ENCODE measurements around the gene DENND10. TPM values are rescaled to one million over a fixed set of nuclear protein-coding genes. Genes with fewer than 3 reads are reported as not detected.

The DENND10 gene
- total and polyA plus RNA-seq, 8 donors, result 8.9 to 82.3 (median 27.9) TPM

- Histone ChIP-seq H3K4me1 (peaks cover 0 to 36% (median 24%) of the 10 kb centered on the region in 4 donors), H3K36me3 (peaks cover 16 to 46% (median 45%) of the 10 kb centered on the region in 4 donors), H3K9me3 (no peaks in the 10 kb centered on the region), H3K4me3 (no peak overlapping the region), H3K27me3 (no peaks in the 10 kb centered on the region), H3K27ac (peak overlapping the region in 1 of 5 donors; percentile 23)
- 54 to 64% (median 56%) methylated on average over 11 of the region's 11 CpGs for WGBS, 5 donors
- intact Hi-C loops (cut with DNase I; ENCODE audit: low total_unique reads), result no loop called here
- peak in 1 of 2 donors; percentile 46 for DNase-seq
- TF ChIP-seq POLR2A (IDR thresholded peaks at IDR 0.05), result no peak
- TF ChIP-seq EP300 (IDR thresholded peaks at IDR 0.05), result no peak
- no peak for TF ChIP-seq POLR2AphosphoS5 (IDR thresholded peaks at IDR 0.05)
- no peak for TF ChIP-seq CTCF (IDR thresholded peaks at IDR 0.05)
Measured at GRCh38 chr10:119161680-119162451, 58.0 kb downstream of the DENND10 start.

- WGBS, 5 donors, result 88 to 98% (median 95%) methylated on average over 5 of the region's 5 CpGs
- no peak for DNase-seq
- TF ChIP-seq POLR2A (IDR thresholded peaks at IDR 0.05) (no peak), CTCF (IDR thresholded peaks at IDR 0.05) (no peak), POLR2AphosphoS5 (IDR thresholded peaks at IDR 0.05) (no peak), EP300 (IDR thresholded peaks at IDR 0.05) (no peak)
- H3K4me1 ChIP-seq, result peaks cover 0 to 36% (median 24%) of the 10 kb centered on the region in 4 donors
- no peaks in the 10 kb centered on the region for H3K27me3 ChIP-seq
- H3K36me3 ChIP-seq, result peaks cover 15 to 45% (median 41%) of the 10 kb centered on the region in 4 donors
- intact Hi-C loops (cut with DNase I; ENCODE audit: low total_unique reads), result no loop called here
- no peak overlapping the region for H3K4me3 ChIP-seq
- no peak overlapping the region for H3K27ac ChIP-seq
- no peaks in the 10 kb centered on the region for H3K9me3 ChIP-seq
Measured at GRCh38 chr10:119162452-119163092, 58.7 kb downstream of the DENND10 start.

- no peaks in the 10 kb centered on the region for H3K9me3 ChIP-seq
- peak within 1 kb of the TSS; percentile 72 to 89 (median 80) for H3K4me3 ChIP-seq
- DNase-seq, result peak; percentile 83 to 92
- TF ChIP-seq EP300 (IDR thresholded peaks at IDR 0.05) (no peak), POLR2AphosphoS5 (IDR thresholded peaks at IDR 0.05) (peak in 2 of 3 donors; percentile 65 to 81)
- H3K4me1 ChIP-seq, result peaks cover 0 to 36% (median 24%) of the 10 kb centered on the region in 4 donors
- peak within 1 kb of the TSS; percentile 83 to 92 (median 90) for H3K27ac ChIP-seq
- 0 to 2% (median 1%) methylated on average over 29 to 90 of the region's 90 CpGs for WGBS, 5 donors
- intact Hi-C loops (cut with DNase I; ENCODE audit: low total_unique reads), result no loop called here
- H3K27me3 ChIP-seq, result no peaks in the 10 kb centered on the region
- H3K36me3 ChIP-seq, result peaks cover 28 to 45% (median 42%) of the 10 kb centered on the region in 4 donors
Measured at GRCh38 chr10:119165171-119166117, 61.5 kb downstream of the DENND10 start, which contains the start of gene SFXN4. Gene SFXN4 (minus strand): TSS chr10:119165714. CDS start chr10:119165647, 67 bp downstream.

- 64 to 69% (median 67%) methylated on average over 7 of the region's 7 CpGs for WGBS, 5 donors
- peak overlapping the region; percentile 83 to 92 (median 90) for H3K27ac ChIP-seq
- intact Hi-C loops (cut with DNase I; ENCODE audit: low total_unique reads), result no loop called here
- peaks cover 32 to 45% (median 42%) of the 10 kb centered on the region in 4 donors for H3K36me3 ChIP-seq
- H3K4me3 ChIP-seq, result peak overlapping the region; percentile 72 to 89 (median 80)
- no peak for DNase-seq
- TF ChIP-seq POLR2AphosphoS5 (IDR thresholded peaks at IDR 0.05) (no peak), POLR2A (IDR thresholded peaks at IDR 0.05) (no peak), CTCF (IDR thresholded peaks at IDR 0.05) (no peak), EP300 (IDR thresholded peaks at IDR 0.05) (no peak)
- H3K4me1 ChIP-seq, result peaks cover 0 to 36% (median 24%) of the 10 kb centered on the region in 4 donors
- H3K27me3 ChIP-seq, result no peaks in the 10 kb centered on the region
- no peaks in the 10 kb centered on the region for H3K9me3 ChIP-seq
Measured at GRCh38 chr10:119166118-119166500, 62.2 kb downstream of the DENND10 start.

All from stomach (tissue), 9 donors.